ENCODE results near the gene CHD6. TPM values are rescaled to one million over a fixed set of nuclear protein-coding genes. Genes with fewer than 3 reads are reported as not detected.

The CHD6 gene
- total RNA-seq, 4 donors from 2014 or later, result 18.5 to 49.3 (median 28.7) TPM

GRCh38 chr20:41425180-41425884 lies 192.8 kb downstream of the CHD6 start:
- DNase-seq (ENCODE audit: low spot score), result no peak
- no peak for TF ChIP-seq CTCF (IDR thresholded peaks at IDR 0.05)
- ATAC-seq (ENCODE audit: low FRiP score), result no peak

DNA sequence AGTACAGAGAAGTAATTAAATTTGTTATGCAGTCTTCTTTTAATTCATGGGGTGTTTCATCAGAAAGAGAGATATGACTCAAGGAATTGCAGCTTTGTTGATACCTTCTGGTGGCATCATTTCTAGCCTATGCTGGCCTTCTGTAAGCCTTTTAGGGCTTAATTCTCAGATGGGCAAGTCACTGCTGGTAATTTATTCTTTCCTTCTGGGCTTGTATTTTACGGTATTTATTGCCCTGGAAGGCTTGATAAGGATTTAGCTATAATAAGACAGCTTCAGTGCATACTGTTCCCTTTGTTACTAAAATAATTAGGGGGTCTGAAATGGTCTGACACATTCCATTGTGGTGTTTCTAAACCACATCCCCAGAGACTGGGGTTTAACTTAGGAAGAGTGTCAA lies 193.6 kb downstream of the CHD6 start:
- DNase-seq (ENCODE audit: low spot score) (no peak), ATAC-seq (ENCODE audit: low FRiP score) (no peak)
- TF ChIP-seq CTCF (IDR thresholded peaks at IDR 0.05), result no peak

DNA sequence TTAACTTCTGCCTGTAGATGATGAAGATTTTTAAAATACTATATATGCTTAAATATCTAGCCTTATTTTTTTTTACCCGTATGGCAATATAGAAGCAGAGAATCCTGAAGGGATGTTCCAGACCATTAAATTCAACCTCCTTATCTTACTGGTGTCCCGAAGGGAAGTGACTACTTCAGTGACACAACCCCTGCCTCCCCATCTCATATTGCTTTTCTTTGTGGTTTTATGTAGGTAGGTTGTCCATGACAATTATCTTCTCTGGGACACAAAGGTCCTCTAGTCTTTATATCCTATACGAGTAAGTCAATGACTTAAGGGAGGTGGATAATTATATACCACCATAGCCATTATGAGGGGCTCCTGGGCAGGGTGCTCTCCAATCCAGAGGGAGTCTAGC lies 194.2 kb downstream of the CHD6 start:
- DNase-seq (ENCODE audit: low spot score) (no peak), ATAC-seq (ENCODE audit: low FRiP score) (no peak)
- no peak for TF ChIP-seq CTCF (IDR thresholded peaks at IDR 0.05)

- TF ChIP-seq CTCF (IDR thresholded peaks at IDR 0.05), result no peak
- DNase-seq (ENCODE audit: low spot score) (no peak), ATAC-seq (ENCODE audit: low FRiP score) (no peak)
Observed at GRCh38 chr20:41422953-41423352, 195.2 kb downstream of the CHD6 start.

DNA sequence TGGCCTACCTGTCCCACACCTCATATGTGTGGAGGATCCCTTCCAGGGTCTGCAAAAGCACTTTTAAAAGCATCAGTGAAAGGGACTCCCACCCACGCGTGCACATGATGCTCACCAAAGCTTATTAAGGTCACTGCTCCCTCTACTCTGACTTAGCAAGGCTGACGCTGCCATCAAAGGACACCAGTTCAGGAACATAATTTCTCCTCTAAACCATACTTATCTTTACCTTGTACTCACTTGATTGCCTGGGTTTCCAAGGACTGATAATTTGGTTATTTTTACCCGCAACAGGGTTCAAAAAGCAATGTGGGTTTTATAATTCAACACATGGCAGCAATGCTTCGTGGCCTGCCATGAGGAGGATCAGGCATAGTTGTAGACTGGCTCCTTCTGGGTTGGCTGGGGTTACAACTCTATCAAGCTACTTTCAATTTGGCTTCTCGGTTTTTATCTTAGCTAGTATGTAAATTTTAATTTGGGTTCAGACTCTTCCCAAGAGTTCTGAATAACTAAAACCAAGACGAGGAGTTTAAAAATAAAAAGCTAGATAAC lies 199.4 kb downstream of the CHD6 start:
- no peak for TF ChIP-seq CTCF (IDR thresholded peaks at IDR 0.05)
- ATAC-seq (ENCODE audit: low FRiP score) (no peak), DNase-seq (ENCODE audit: low spot score) (no peak)

DNA sequence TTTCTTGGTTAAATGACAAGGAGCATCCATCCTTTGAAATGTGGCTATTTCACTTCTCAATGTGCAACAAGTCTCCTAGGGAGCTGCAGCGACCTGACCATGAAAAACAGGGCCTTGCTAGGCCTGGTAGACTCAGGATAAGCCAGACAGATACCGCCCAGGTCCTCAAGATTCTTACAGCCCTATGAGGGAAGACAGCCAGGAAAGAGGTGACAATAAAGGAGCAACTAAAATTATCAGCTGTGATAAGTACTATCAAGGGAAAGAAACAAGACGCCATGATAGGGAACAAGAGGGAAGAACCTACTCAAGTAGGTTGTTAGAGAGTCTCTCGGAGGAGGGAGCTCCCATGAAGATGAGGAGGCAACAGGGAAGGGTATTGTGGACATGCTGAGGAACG lies 200.1 kb downstream of the CHD6 start:
- DNase-seq (ENCODE audit: low spot score), result no peak
- no peak for TF ChIP-seq CTCF (IDR thresholded peaks at IDR 0.05)
- ATAC-seq (ENCODE audit: low FRiP score), result no peak

GRCh38 chr20:41415191-41415590 lies 203.0 kb downstream of the CHD6 start:
- DNase-seq (ENCODE audit: low spot score), result no peak
- TF ChIP-seq CTCF (IDR thresholded peaks at IDR 0.05), result no peak
- no peak for ATAC-seq (ENCODE audit: low FRiP score)
